ENCODE measurements around the gene CDKN2C. TPM values are rescaled to one million over a fixed set of nuclear protein-coding genes. Genes with fewer than 3 reads are reported as not detected.

The CDKN2C gene
- total RNA-seq, 3 donors from 2014 or later (not counting 1 experiment from before 2014, with no cell fraction given): 17.1 to 21.9 (median 19.0) TPM

- H3K27ac Mint-ChIP-seq: no peak overlapping the region
- 100% methylated on average over 1 of the region's 1 CpG for WGBS (ENCODE audit: insufficient coverage)
- peaks cover 0 to 2% of the 10 kb centered on the region in 2 donors for H3K9me3 Mint-ChIP-seq
- H3K4me1 Mint-ChIP-seq: peaks cover 34 to 39% of the 10 kb centered on the region in 2 donors
- ATAC-seq: no peak
- H3K27ac ChIP-seq (ENCODE audit: low read length): no peak overlapping the region
- no peak overlapping the region for H3K4me3 ChIP-seq (ENCODE audit: low read length)
- no peaks in the 10 kb centered on the region for H3K27me3 Mint-ChIP-seq (ENCODE audit: low read depth in 2 of 2)
- intact Hi-C loops (cut with micrococcal nuclease): loop anchor here (10.0 kb wide), 1 partner anchor 51 kb away; the partner anchor contains the start of gene CDKN2C
- no peaks in the 10 kb centered on the region for H3K4me1 ChIP-seq (ENCODE audit: control insufficient read depth, insufficient read depth, low read length)
- no peak for DNase-seq
- TF ChIP-seq CTCF (IDR thresholded peaks at IDR 0.05): no peak
- H3K4me3 Mint-ChIP-seq: no peak overlapping the region
- H3K9me3 ChIP-seq (ENCODE audit: control insufficient read depth, insufficient read depth, low read length): peaks cover 4% of the 10 kb centered on the region
- no peaks in the 10 kb centered on the region for H3K27me3 ChIP-seq (ENCODE audit: control insufficient read depth, insufficient read depth, low read length)
- peaks cover 11% of the 10 kb centered on the region for H3K36me3 Mint-ChIP-seq
- no peaks in the 10 kb centered on the region for H3K36me3 ChIP-seq (ENCODE audit: control insufficient read depth, insufficient read depth, low read length)
Measured at GRCh38 chr1:50923564-50923963, 46.5 kb upstream of the CDKN2C start.

- TF ChIP-seq CTCF (IDR thresholded peaks at IDR 0.05): peak; percentile 61
- Mint-ChIP-seq H3K4me1 (peaks cover 29 to 46% of the 10 kb centered on the region in 2 donors), H3K9me3 (no peaks in the 10 kb centered on the region), H3K4me3 (no peak overlapping the region), H3K36me3 (no peaks in the 10 kb centered on the region), H3K27me3 (ENCODE audit: low read depth in 2 of 2) (no peaks in the 10 kb centered on the region), H3K27ac (no peak overlapping the region)
- Histone ChIP-seq H3K36me3 (ENCODE audit: control insufficient read depth, insufficient read depth, low read length) (no peaks in the 10 kb centered on the region), H3K4me1 (ENCODE audit: control insufficient read depth, insufficient read depth, low read length) (no peaks in the 10 kb centered on the region), H3K9me3 (ENCODE audit: control insufficient read depth, insufficient read depth, low read length) (no peaks in the 10 kb centered on the region), H3K4me3 (ENCODE audit: low read length) (no peak overlapping the region), H3K27ac (ENCODE audit: low read length) (no peak overlapping the region), H3K27me3 (ENCODE audit: control insufficient read depth, insufficient read depth, low read length) (no peaks in the 10 kb centered on the region)
- ATAC-seq (no peak), DNase-seq (peak in 1 of 2 donors; percentile 54)
- intact Hi-C loops (cut with micrococcal nuclease): loop anchor here (1.0 to 10.0 kb wide), 3 partner anchors 45 to 260 kb away; partner anchors contain the start of gene CDKN2C
- WGBS (ENCODE audit: insufficient coverage): 88% methylated on average over 1 of the region's 2 CpGs
Measured at GRCh38 chr1:50929376-50929958, 40.6 kb upstream of the CDKN2C start.

GRCh38 chr1:50930193-50930592, 39.9 kb upstream of the CDKN2C start:
- no peak overlapping the region for H3K4me3 ChIP-seq (ENCODE audit: low read length)
- H3K9me3 Mint-ChIP-seq: no peaks in the 10 kb centered on the region
- ATAC-seq (no peak), DNase-seq (no peak)
- intact Hi-C loops (cut with micrococcal nuclease): no loop called here
- H3K4me3 Mint-ChIP-seq: no peak overlapping the region
- H3K36me3 ChIP-seq (ENCODE audit: control insufficient read depth, insufficient read depth, low read length): no peaks in the 10 kb centered on the region
- H3K9me3 ChIP-seq (ENCODE audit: control insufficient read depth, insufficient read depth, low read length): no peaks in the 10 kb centered on the region
- H3K36me3 Mint-ChIP-seq: no peaks in the 10 kb centered on the region
- H3K27me3 ChIP-seq (ENCODE audit: control insufficient read depth, insufficient read depth, low read length): no peaks in the 10 kb centered on the region
- TF ChIP-seq CTCF (IDR thresholded peaks at IDR 0.05): no peak
- peaks cover 31 to 42% of the 10 kb centered on the region in 2 donors for H3K4me1 Mint-ChIP-seq
- no peaks in the 10 kb centered on the region for H3K27me3 Mint-ChIP-seq (ENCODE audit: low read depth in 2 of 2)
- no peak overlapping the region for H3K27ac Mint-ChIP-seq
- H3K4me1 ChIP-seq (ENCODE audit: control insufficient read depth, insufficient read depth, low read length): no peaks in the 10 kb centered on the region
- no peak overlapping the region for H3K27ac ChIP-seq (ENCODE audit: low read length)

Measured in natural killer cell (primary cell).